Measurements from ENCODE around the gene MYO3B.

DNA sequence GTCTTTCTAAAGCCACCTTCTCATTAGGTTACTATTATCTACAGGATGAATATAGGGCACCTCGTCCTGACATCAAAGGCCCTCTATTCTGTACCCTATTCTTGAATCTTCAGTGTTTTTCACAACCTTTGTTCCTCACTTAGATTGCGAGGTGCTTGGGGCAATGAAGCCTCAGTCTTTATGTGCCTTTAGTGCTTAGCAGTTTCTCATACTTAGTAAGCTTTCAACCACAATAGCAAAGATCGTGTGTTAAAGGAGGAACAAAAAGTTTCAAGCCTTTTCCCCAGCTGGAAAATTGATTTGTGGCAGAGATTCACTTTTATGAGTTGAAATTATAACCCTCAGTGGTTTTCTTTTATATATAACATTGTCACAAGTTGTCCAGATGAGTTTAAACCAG is 226.9 kb downstream of the MYO3B start:
- TF ChIP-seq, protein P1, sequence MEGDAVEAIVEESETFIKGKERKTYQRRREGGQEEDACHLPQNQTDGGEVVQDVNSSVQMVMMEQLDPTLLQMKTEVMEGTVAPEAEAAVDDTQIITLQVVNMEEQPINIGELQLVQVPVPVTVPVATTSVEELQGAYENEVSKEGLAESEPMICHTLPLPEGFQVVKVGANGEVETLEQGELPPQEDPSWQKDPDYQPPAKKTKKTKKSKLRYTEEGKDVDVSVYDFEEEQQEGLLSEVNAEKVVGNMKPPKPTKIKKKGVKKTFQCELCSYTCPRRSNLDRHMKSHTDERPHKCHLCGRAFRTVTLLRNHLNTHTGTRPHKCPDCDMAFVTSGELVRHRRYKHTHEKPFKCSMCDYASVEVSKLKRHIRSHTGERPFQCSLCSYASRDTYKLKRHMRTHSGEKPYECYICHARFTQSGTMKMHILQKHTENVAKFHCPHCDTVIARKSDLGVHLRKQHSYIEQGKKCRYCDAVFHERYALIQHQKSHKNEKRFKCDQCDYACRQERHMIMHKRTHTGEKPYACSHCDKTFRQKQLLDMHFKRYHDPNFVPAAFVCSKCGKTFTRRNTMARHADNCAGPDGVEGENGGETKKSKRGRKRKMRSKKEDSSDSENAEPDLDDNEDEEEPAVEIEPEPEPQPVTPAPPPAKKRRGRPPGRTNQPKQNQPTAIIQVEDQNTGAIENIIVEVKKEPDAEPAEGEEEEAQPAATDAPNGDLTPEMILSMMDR (optimal IDR thresholded peaks at IDR 0.05 in 1 of 3, IDR thresholded peaks at IDR 0.05 in 1 of 3, conservative IDR thresholded peaks at IDR 0.05 in 1 of 3; ENCODE audit: extremely low read depth in 1 of 3, insufficient read depth in 2 of 3, low read length in 3 of 3) = no peak
- no peak for TF ChIP-seq EZH2 (IDR thresholded peaks at IDR 0.05; ENCODE audit: low read length)
